IMR-90 (cell line): ENCODE data around the gene SIK3. TPM values are rescaled to one million over a fixed set of nuclear protein-coding genes. Genes with fewer than 3 reads are reported as not detected.

Experiments used
- ATAC-seq: fragments of 200-7000 bp; cut with Tn5 transposase; 2 replicates; pipeline ENCODE4 v1.9.1; 2020; ENCODE audit warnings: low read depth, mild to moderate bottlenecking, moderate library complexity
- BruUV-seq: library from RNA; stranded (reverse); fragments of 400-500 nt; replicated peaks from 2 replicates; lab custom pipeline; 2021; lab: Mats Ljungman, UMichigan
- CTCF ChIA-PET: fragments of 300-600 bp; formaldehyde crosslinking; extraction: SDS; loops from one replicate; lab custom pipeline; 2021; ENCODE audit warnings: antibody characterized with exemption; lab: Yijun Ruan, JAX
- POLR2A ChIA-PET: fragments of 300-600 bp; sonication (Branson Sonifier 250); formaldehyde crosslinking; loops from one replicate; lab custom pipeline; 2022; ENCODE audit warnings: antibody characterized with exemption; ENCODE audit not compliant: unreplicated experiment; lab: Charles Lee
- DNase-seq: peaks from one replicate; pipeline ENCODE4 v3.0.0; 2013
- H2AFZ ChIP-seq: replicated peaks from 2 replicates; pipeline ENCODE3; 2013; ENCODE audit warnings: low read length, mild to moderate bottlenecking; ENCODE audit not compliant: poor library complexity
- H2AK5ac ChIP-seq: 2 replicates; pipeline ENCODE4 v1.6.1; 2013; ENCODE audit warnings: low read depth, low read length, inconsistent platforms
- H2AK9ac ChIP-seq: replicated peaks from 2 replicates; pipeline ENCODE3; 2013; ENCODE audit warnings: mild to moderate bottlenecking, low read depth, low read length, moderate library complexity; ENCODE audit not compliant: poor library complexity
- H2BK120ac ChIP-seq: 2 replicates; pipeline ENCODE4 v1.6.1; 2013; ENCODE audit warnings: low read depth, low read length, inconsistent platforms
- H2BK15ac ChIP-seq: 3 replicates; pipeline ENCODE4 v1.6.1; 2013; ENCODE audit warnings: low read depth, low read length, inconsistent platforms
- H2BK20ac ChIP-seq: 2 replicates; pipeline ENCODE4 v1.6.1; 2013; ENCODE audit warnings: low read depth, mild to moderate bottlenecking, inconsistent platforms, low read length, moderate library complexity
- H2BK5ac ChIP-seq: 2 replicates; pipeline ENCODE4 v1.6.1; 2013; ENCODE audit warnings: mild to moderate bottlenecking, low read depth, low read length, inconsistent platforms; ENCODE audit not compliant: poor library complexity, severe bottlenecking
- H3K14ac ChIP-seq: replicated peaks from 2 replicates; pipeline ENCODE4 v1.6.1; 2013; ENCODE audit warnings: low read depth, low read length, inconsistent platforms
- H3K18ac ChIP-seq: 2 replicates; pipeline ENCODE4 v1.6.1; 2013; ENCODE audit warnings: low read depth, low read length, control low read depth
- H3K23ac ChIP-seq: 2 replicates; pipeline ENCODE4 v1.6.1; 2013; ENCODE audit warnings: low read depth, low read length, inconsistent platforms
- H3K27ac ChIP-seq: 2 replicates; pipeline ENCODE4 v1.5.1; 2013; ENCODE audit warnings: mild to moderate bottlenecking, control low read depth, low read length; ENCODE audit not compliant: insufficient read depth
- H3K27me3 ChIP-seq: 2 replicates; pipeline ENCODE4 v1.6.1; 2013; ENCODE audit warnings: low read length; ENCODE audit not compliant: control insufficient read depth, insufficient read depth
- H3K36me3 ChIP-seq: 2 replicates; pipeline ENCODE4 v1.6.1; 2013; ENCODE audit warnings: low read length, mixed read lengths; ENCODE audit not compliant: control insufficient read depth, insufficient read depth
- H3K4ac ChIP-seq: 2 replicates; pipeline ENCODE4 v1.6.1; 2013; ENCODE audit warnings: low read depth, low read length, inconsistent platforms
- H3K4me1 ChIP-seq: 2 replicates; pipeline ENCODE4 v1.6.1; 2013; ENCODE audit warnings: low read length, mixed read lengths; ENCODE audit not compliant: control insufficient read depth, insufficient read depth
- H3K4me2 ChIP-seq: 2 replicates; pipeline ENCODE4 v1.6.1; 2013; ENCODE audit warnings: low read depth, mild to moderate bottlenecking, control low read depth, low read length, moderate library complexity
- H3K4me3 ChIP-seq: 2 replicates; pipeline ENCODE4 v1.5.1; 2013; ENCODE audit warnings: low read depth, mild to moderate bottlenecking, control low read depth, low read length, moderate library complexity; ENCODE audit not compliant: insufficient read depth
- H3K56ac ChIP-seq: 2 replicates; pipeline ENCODE4 v1.6.1; 2013; ENCODE audit warnings: low read length, inconsistent platforms; ENCODE audit not compliant: insufficient read depth; ENCODE audit errors: extremely low read depth
- H3K79me1 ChIP-seq, 2 experiments: 2 replicates each; pipeline ENCODE4 v1.6.1; 2013; ENCODE audit warnings: low read length in 2 of 2, inconsistent platforms in 1 of 2, low read depth in 1 of 2
- H3K9ac ChIP-seq: 2 replicates; pipeline ENCODE4 v1.6.1; 2013; ENCODE audit warnings: low read depth, low read length, control low read depth
- H3K9me1 ChIP-seq: 2 replicates; pipeline ENCODE4 v1.6.1; 2013; ENCODE audit warnings: low read length, inconsistent platforms; ENCODE audit not compliant: insufficient read depth
- H3K9me3 ChIP-seq: 2 replicates; pipeline ENCODE4 v1.6.1; 2013; ENCODE audit warnings: low read length; ENCODE audit not compliant: control insufficient read depth, insufficient read depth
- H4K20me1 ChIP-seq: 2 replicates; pipeline ENCODE4 v1.6.1; 2013; ENCODE audit warnings: low read length, inconsistent platforms; ENCODE audit not compliant: insufficient read depth
- H4K5ac ChIP-seq: 2 replicates; pipeline ENCODE4 v1.6.1; 2013; ENCODE audit warnings: mild to moderate bottlenecking, low read depth, low read length, control low read depth
- H4K8ac ChIP-seq, 2 experiments: 2 replicates each; pipeline ENCODE4 v1.6.1; 2013; ENCODE audit warnings: low read depth in 2 of 2, low read length in 2 of 2, control low read depth in 1 of 2, inconsistent platforms in 1 of 2
- H4K91ac ChIP-seq: 2 replicates; pipeline ENCODE4 v1.6.1; 2013; ENCODE audit warnings: low read depth, low read length, inconsistent platforms; ENCODE audit not compliant: insufficient read depth
- BHLHE40 ChIP-seq: fragments of 150-350 bp; IDR thresholded peaks from 2 replicates; pipeline ENCODE4 v1.6.1; 2016; ENCODE audit warnings: mild to moderate bottlenecking, low read depth, low read length
- CEBPB ChIP-seq: IDR thresholded peaks from 2 replicates; pipeline ENCODE4 v1.6.1; 2012; ENCODE audit warnings: low read depth, low read length, improper control_type of control experiment
- CHD1 ChIP-seq: IDR thresholded peaks from 2 replicates; pipeline ENCODE4 v1.6.1; 2012; ENCODE audit warnings: low read depth, low read length, improper control_type of control experiment
- FOS ChIP-seq: fragments of 150-350 bp; IDR thresholded peaks from 2 replicates; pipeline ENCODE4 v1.6.1; 2016; ENCODE audit warnings: low read depth, low read length
- MAFK ChIP-seq: IDR thresholded peaks from 2 replicates; pipeline ENCODE4 v1.6.1; 2012; ENCODE audit warnings: low read depth, low read length, improper control_type of control experiment
- MAZ ChIP-seq: IDR thresholded peaks from 2 replicates; pipeline ENCODE4 v1.6.1; 2012; ENCODE audit warnings: low read depth, mild to moderate bottlenecking, low read length, improper control_type of control experiment, moderate library complexity, borderline replicate concordance
- MXI1 ChIP-seq: IDR thresholded peaks from 2 replicates; pipeline ENCODE4 v1.6.1; 2012; ENCODE audit warnings: low read depth, mild to moderate bottlenecking, low read length, moderate library complexity, borderline replicate concordance
- NFE2L2 ChIP-seq: fragments of 150-350 bp; IDR thresholded peaks from 2 replicates; pipeline ENCODE4 v1.6.1; 2016; ENCODE audit warnings: low read depth, mild to moderate bottlenecking, low read length
- POLR2A ChIP-seq: IDR thresholded peaks from 2 replicates; pipeline ENCODE4 v1.6.1; 2012; ENCODE audit warnings: mild to moderate bottlenecking, low read depth, low read length
- RAD21 ChIP-seq: IDR thresholded peaks from 2 replicates; pipeline ENCODE4 v1.6.1; 2012; ENCODE audit warnings: low read length, improper control_type of control experiment
- RCOR1 ChIP-seq: IDR thresholded peaks from 2 replicates; pipeline ENCODE4 v1.6.1; 2012; ENCODE audit warnings: mild to moderate bottlenecking, low read length, improper control_type of control experiment; ENCODE audit not compliant: insufficient replicate concordance
- RFX5 ChIP-seq: IDR thresholded peaks from 2 replicates; pipeline ENCODE4 v1.8.0; 2012; ENCODE audit warnings: low read depth, mild to moderate bottlenecking, low read length, moderate library complexity
- SMC3 ChIP-seq: fragments of 150-350 bp; IDR thresholded peaks from 2 replicates; pipeline ENCODE4 v1.6.1; 2016; ENCODE audit warnings: low read depth, mild to moderate bottlenecking, antibody characterized with exemption, low read length, moderate library complexity
- WGBS, 2 experiments: methylation state at CpG; one replicate each; pipeline versions ENCODE4 v1.1.5 to v1.1.7; 2013; ENCODE audit warnings: missing lambda C conversion rate in 2 of 2; ENCODE audit not compliant: insufficient read length in 1 of 2; ENCODE audit errors: extremely low coverage in 2 of 2; 5-methylcytosine and 5-hydroxymethylcytosine counted together
- dilution Hi-C: fragments of 300-500 bp; cut with HindIII; formaldehyde crosslinking; loops from one replicate; pipeline ENCODE4 v1.14.3; 2018; ENCODE audit warnings: low sequenced_read_pairs; ENCODE audit not compliant: unreplicated experiment
- in situ Hi-C: fragments of 300-500 bp; cut with MboI; formaldehyde crosslinking; loops from 3 replicates; pipeline ENCODE4 v1.14.3; 2019; ENCODE audit warnings: low sequenced_read_pairs, inconsistent platforms, mixed read lengths
- intact Hi-C: fragments of 100-400 bp; cut with micrococcal nuclease; formaldehyde crosslinking; loops from 2 replicates; pipeline ENCODE4 v1.10.0; 2022
- polyA plus RNA-seq, 3 experiments: library from polyadenylated mRNA; depleted of rRNA; stranded (reverse); fragments of >200 nt; gene quantifications; 2 replicates each; pipeline ENCODE4 v1.2.3, GENCODE V29; 2012; ENCODE audit warnings: low replicate concordance in 1 of 3
- total RNA-seq: library from RNA; depleted of rRNA; stranded (reverse); fragments of >200 nt; gene quantifications from 2 replicates; pipeline ENCODE4 v1.2.3, GENCODE V29; 2012
- TF ChIP-seq, protein P1 (sequence below): fragments of 150-350 bp; IDR thresholded peaks from 2 replicates; pipeline ENCODE4 v1.6.1; 2016; ENCODE audit warnings: low read depth, mild to moderate bottlenecking, low read length, moderate library complexity, borderline replicate concordance
- TF ChIP-seq, protein P2 (sequence below): conservative IDR thresholded peaks from 2 replicates; pipeline ENCODE4 v1.5.1; 2012; ENCODE audit warnings: mild to moderate bottlenecking, low read depth, low read length, improper control_type of control experiment
- TF ChIP-seq, protein P3 (sequence below): fragments of 150-350 bp; IDR thresholded peaks from 2 replicates; pipeline ENCODE4 v1.6.1; 2017; ENCODE audit warnings: mild to moderate bottlenecking, antibody characterized with exemption, low read length, low read depth

SIK3 gene
- total and polyA plus RNA-seq, 2 of the 4 experiments (the other 2 are of a cell fraction) = 8.2 to 9.1 TPM

DNA sequence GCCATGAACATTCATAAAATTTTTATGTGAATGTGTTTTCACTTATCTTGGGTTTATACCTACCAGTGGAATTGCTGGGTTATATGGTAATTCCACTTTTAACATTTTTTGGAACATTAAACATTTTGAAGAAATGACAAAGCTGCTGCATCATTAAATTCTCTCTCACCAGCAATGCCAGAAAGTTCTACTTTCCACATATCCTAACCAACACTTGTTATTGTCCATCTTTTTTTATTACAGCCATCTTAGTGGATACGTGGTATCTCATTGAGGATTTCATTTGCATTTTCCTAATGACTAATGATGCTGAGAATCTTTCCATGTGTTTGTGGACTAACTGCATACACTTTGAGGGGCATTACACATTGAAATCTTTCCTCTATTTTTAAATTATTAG lies 122.6 kb downstream of the SIK3 start:
- intact Hi-C loops = no loop called here
- H3K9me3 ChIP-seq = no peaks in the 10 kb centered on the region
- H2AK9ac ChIP-seq = no peak overlapping the region

More for the DNA sequence above, 122.6 kb downstream of the SIK3 start:
- no peak overlapping the region for H3K23ac ChIP-seq
- no peak overlapping the region for H2AFZ ChIP-seq
- no peaks in the 10 kb centered on the region for H3K27me3 ChIP-seq
- H3K18ac ChIP-seq = no peak overlapping the region
- no peak overlapping the region for H4K8ac ChIP-seq
- no CpG with 5 or more reads among the region's 1 CpG for WGBS, 2 experiments
- no peak overlapping the region for H3K4ac ChIP-seq
- ATAC-seq (no peak), DNase-seq (no peak)
- H2BK15ac ChIP-seq = no peak overlapping the region
- ChIA-PET CTCF (no interaction called here), POLR2A (no interaction called here)
- H3K79me1 ChIP-seq = peaks cover 25 to 35% of the 10 kb centered on the region in 2 experiments
- no peak overlapping the region for H4K5ac ChIP-seq
- no peak overlapping the region for H4K91ac ChIP-seq
- no peak overlapping the region for H3K14ac ChIP-seq
- no TSS peak for BruUV-seq
- no peaks in the 10 kb centered on the region for H3K36me3 ChIP-seq
- no peaks in the 10 kb centered on the region; the same call in 1 of the 2 replicates for H3K4me1 ChIP-seq
- no peak overlapping the region for H3K4me2 ChIP-seq
- no peak overlapping the region for H2BK5ac ChIP-seq
- H3K4me3 ChIP-seq = no peak overlapping the region
- peaks cover 1% of the 10 kb centered on the region; the same call in 1 of the 2 replicates for H3K9me1 ChIP-seq
- no peak overlapping the region for H3K9ac ChIP-seq
- no peak overlapping the region for H2BK20ac ChIP-seq
- peaks cover 5% of the 10 kb centered on the region; the same call in 1 of the 2 replicates for H4K20me1 ChIP-seq
- H2BK120ac ChIP-seq = no peak overlapping the region
- in situ Hi-C loops (no loop called here), dilution Hi-C loops (no loop called here)
- H3K56ac ChIP-seq = no peak overlapping the region
- H3K27ac ChIP-seq = no peak overlapping the region
- no peak overlapping the region for H2AK5ac ChIP-seq
- no peak for TF ChIP-seq MAZ
- no peak for TF ChIP-seq MAFK
- TF ChIP-seq NFE2L2 = no peak
- TF ChIP-seq FOS = no peak
- TF ChIP-seq SMC3 = no peak
- no peak for TF ChIP-seq CEBPB
- TF ChIP-seq RAD21 = no peak
- TF ChIP-seq, protein P1, sequence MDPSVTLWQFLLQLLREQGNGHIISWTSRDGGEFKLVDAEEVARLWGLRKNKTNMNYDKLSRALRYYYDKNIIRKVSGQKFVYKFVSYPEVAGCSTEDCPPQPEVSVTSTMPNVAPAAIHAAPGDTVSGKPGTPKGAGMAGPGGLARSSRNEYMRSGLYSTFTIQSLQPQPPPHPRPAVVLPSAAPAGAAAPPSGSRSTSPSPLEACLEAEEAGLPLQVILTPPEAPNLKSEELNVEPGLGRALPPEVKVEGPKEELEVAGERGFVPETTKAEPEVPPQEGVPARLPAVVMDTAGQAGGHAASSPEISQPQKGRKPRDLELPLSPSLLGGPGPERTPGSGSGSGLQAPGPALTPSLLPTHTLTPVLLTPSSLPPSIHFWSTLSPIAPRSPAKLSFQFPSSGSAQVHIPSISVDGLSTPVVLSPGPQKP = no peak
- no peak for TF ChIP-seq MXI1
- no peak for TF ChIP-seq RFX5
- TF ChIP-seq RCOR1 = no peak
- TF ChIP-seq, protein P2, sequence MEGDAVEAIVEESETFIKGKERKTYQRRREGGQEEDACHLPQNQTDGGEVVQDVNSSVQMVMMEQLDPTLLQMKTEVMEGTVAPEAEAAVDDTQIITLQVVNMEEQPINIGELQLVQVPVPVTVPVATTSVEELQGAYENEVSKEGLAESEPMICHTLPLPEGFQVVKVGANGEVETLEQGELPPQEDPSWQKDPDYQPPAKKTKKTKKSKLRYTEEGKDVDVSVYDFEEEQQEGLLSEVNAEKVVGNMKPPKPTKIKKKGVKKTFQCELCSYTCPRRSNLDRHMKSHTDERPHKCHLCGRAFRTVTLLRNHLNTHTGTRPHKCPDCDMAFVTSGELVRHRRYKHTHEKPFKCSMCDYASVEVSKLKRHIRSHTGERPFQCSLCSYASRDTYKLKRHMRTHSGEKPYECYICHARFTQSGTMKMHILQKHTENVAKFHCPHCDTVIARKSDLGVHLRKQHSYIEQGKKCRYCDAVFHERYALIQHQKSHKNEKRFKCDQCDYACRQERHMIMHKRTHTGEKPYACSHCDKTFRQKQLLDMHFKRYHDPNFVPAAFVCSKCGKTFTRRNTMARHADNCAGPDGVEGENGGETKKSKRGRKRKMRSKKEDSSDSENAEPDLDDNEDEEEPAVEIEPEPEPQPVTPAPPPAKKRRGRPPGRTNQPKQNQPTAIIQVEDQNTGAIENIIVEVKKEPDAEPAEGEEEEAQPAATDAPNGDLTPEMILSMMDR = no peak
- TF ChIP-seq BHLHE40 = no peak
- no peak for TF ChIP-seq CHD1
- TF ChIP-seq, protein P3, sequence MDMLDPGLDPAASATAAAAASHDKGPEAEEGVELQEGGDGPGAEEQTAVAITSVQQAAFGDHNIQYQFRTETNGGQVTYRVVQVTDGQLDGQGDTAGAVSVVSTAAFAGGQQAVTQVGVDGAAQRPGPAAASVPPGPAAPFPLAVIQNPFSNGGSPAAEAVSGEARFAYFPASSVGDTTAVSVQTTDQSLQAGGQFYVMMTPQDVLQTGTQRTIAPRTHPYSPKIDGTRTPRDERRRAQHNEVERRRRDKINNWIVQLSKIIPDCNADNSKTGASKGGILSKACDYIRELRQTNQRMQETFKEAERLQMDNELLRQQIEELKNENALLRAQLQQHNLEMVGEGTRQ = no peak
- TF ChIP-seq POLR2A = no peak
